ENCODE results near the gene IL20. TPM values are rescaled to one million over a fixed set of nuclear protein-coding genes. Genes with fewer than 3 reads are reported as not detected.

Gene IL20
- polyA plus RNA-seq, 1 donor, result 0.06 TPM

- Histone ChIP-seq H3K4me1 (ENCODE audit: control insufficient read depth, insufficient read depth, low read length) (no peaks in the 10 kb centered on the region), H3K9me3 (ENCODE audit: control insufficient read depth, low read depth, low read length) (peaks cover 11% of the 10 kb centered on the region), H3K36me3 (ENCODE audit: control insufficient read depth, insufficient read depth, low read length) (no peaks in the 10 kb centered on the region), H3K27ac (ENCODE audit: low read length) (no peak overlapping the region), H3K4me3 (ENCODE audit: low read length) (no peak overlapping the region), H3K27me3 (ENCODE audit: control insufficient read depth, insufficient read depth, low read length) (no peaks in the 10 kb centered on the region)
- no peak for DNase-seq
- no CpG with 5 or more reads among the region's 3 CpGs for WGBS (ENCODE audit: insufficient coverage, low lambda C conversion rate)
Measured at GRCh38 chr1:206872139-206872538, 6.7 kb downstream of the IL20 start.

- no peaks in the 10 kb centered on the region for H3K27me3 ChIP-seq (ENCODE audit: control insufficient read depth, insufficient read depth, low read length)
- no peaks in the 10 kb centered on the region for H3K36me3 ChIP-seq (ENCODE audit: control insufficient read depth, insufficient read depth, low read length)
- H3K9me3 ChIP-seq (ENCODE audit: control insufficient read depth, low read depth, low read length), result peaks cover 15% of the 10 kb centered on the region
- DNase-seq, result no peak
- no peaks in the 10 kb centered on the region for H3K4me1 ChIP-seq (ENCODE audit: control insufficient read depth, insufficient read depth, low read length)
- no CpG with 5 or more reads among the region's 3 CpGs for WGBS (ENCODE audit: insufficient coverage, low lambda C conversion rate)
- H3K4me3 ChIP-seq (ENCODE audit: low read length), result no peak overlapping the region
- no peak overlapping the region for H3K27ac ChIP-seq (ENCODE audit: low read length)
Measured at GRCh38 chr1:206873603-206874188, 8.3 kb downstream of the IL20 start.

DNA sequence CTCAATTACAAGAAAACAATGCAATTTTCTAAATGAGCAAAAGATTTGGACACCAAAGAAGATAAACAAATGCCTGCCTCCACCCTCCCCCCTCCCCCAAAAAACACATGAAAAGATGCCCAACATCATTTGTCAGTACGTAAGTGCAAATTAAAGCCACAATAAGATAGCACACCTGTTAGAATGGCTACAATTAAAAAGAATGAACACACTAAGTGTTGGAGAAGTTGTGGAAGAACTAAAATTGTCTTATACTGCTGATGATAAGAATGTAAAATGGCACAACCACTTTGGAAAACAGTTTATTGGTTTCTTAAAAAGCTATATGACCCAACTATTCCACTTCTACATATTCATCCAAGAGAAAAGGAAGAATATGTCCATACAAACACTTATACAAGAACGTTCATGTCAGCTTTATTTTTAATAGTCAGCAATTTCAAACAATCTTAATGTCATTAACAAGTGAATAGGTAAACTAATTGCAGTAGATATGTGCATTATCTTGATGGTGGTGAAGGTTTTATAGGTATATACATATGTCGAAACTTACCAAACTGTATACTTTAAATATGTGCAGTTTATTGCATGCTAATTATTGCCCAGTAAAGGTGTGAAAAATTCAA is 10.4 kb downstream of the IL20 start:
- Histone ChIP-seq H3K9me3 (ENCODE audit: control insufficient read depth, low read depth, low read length) (peaks cover 17% of the 10 kb centered on the region), H3K4me3 (ENCODE audit: low read length) (no peak overlapping the region), H3K27me3 (ENCODE audit: control insufficient read depth, insufficient read depth, low read length) (no peaks in the 10 kb centered on the region), H3K4me1 (ENCODE audit: control insufficient read depth, insufficient read depth, low read length) (no peaks in the 10 kb centered on the region), H3K27ac (ENCODE audit: low read length) (no peak overlapping the region), H3K36me3 (ENCODE audit: control insufficient read depth, insufficient read depth, low read length) (no peaks in the 10 kb centered on the region)
- no peak for DNase-seq
- 86% methylated on average over 1 of the region's 3 CpGs for WGBS (ENCODE audit: insufficient coverage, low lambda C conversion rate)

GRCh38 chr1:206878456-206878855 is 13.0 kb downstream of the IL20 start:
- no peak for DNase-seq
- no peaks in the 10 kb centered on the region for H3K27me3 ChIP-seq (ENCODE audit: control insufficient read depth, insufficient read depth, low read length)
- H3K4me1 ChIP-seq (ENCODE audit: control insufficient read depth, insufficient read depth, low read length), result no peaks in the 10 kb centered on the region
- H3K4me3 ChIP-seq (ENCODE audit: low read length), result no peak overlapping the region
- H3K27ac ChIP-seq (ENCODE audit: low read length), result no peak overlapping the region
- no peaks in the 10 kb centered on the region for H3K36me3 ChIP-seq (ENCODE audit: control insufficient read depth, insufficient read depth, low read length)
- H3K9me3 ChIP-seq (ENCODE audit: control insufficient read depth, low read depth, low read length), result peaks cover 13% of the 10 kb centered on the region

DNA sequence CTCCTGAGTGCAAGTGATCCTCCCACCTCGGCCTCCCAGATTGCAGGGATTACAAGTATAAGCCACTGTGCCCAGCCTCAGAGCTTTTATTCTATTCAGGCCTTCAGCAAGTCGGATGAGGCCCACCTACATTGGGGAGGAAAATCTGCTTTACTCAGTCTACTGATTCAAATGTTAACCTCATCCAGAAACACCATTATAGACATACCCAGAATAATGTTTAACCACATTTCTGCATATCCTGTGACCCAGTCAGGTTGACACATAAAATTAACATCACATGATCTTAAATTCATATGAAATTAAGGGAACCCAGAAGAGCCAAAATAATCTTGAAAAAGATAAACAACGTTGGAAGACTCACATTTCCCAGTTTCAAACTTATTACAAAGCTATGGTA is 14.9 kb downstream of the IL20 start:
- Histone ChIP-seq H3K27ac (ENCODE audit: low read length) (no peak overlapping the region), H3K9me3 (ENCODE audit: control insufficient read depth, low read depth, low read length) (peaks cover 13% of the 10 kb centered on the region), H3K4me3 (ENCODE audit: low read length) (no peak overlapping the region), H3K27me3 (ENCODE audit: control insufficient read depth, insufficient read depth, low read length) (no peaks in the 10 kb centered on the region), H3K36me3 (ENCODE audit: control insufficient read depth, insufficient read depth, low read length) (no peaks in the 10 kb centered on the region), H3K4me1 (ENCODE audit: control insufficient read depth, insufficient read depth, low read length) (no peaks in the 10 kb centered on the region)
- 83% methylated on average over 1 of the region's 3 CpGs for WGBS (ENCODE audit: insufficient coverage, low lambda C conversion rate)
- no peak for DNase-seq

DNA sequence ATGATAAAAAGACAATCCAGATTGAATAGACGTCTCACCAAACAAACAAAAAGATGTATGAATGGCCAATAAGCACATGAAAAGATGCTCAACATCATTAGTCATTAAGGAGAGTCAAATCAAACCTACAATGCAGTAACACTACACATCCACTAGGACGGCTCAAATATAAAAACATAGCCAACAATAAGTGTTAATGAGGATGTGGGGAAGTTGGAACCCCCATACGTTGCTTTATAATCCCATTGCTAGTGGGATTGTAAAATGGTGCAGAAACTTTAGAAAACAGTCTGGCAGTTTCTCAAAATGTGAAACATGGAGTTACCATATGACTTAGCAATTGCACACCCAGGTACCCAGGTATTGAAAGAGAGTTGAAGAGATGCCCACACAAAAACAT is 17.1 kb downstream of the IL20 start:
- no peaks in the 10 kb centered on the region for H3K36me3 ChIP-seq (ENCODE audit: control insufficient read depth, insufficient read depth, low read length)
- H3K27ac ChIP-seq (ENCODE audit: low read length), result no peak overlapping the region
- H3K27me3 ChIP-seq (ENCODE audit: control insufficient read depth, insufficient read depth, low read length), result no peaks in the 10 kb centered on the region
- no peak for DNase-seq
- WGBS (ENCODE audit: insufficient coverage, low lambda C conversion rate), result 71% methylated on average over 1 of the region's 3 CpGs
- H3K4me1 ChIP-seq (ENCODE audit: control insufficient read depth, insufficient read depth, low read length), result no peaks in the 10 kb centered on the region
- H3K4me3 ChIP-seq (ENCODE audit: low read length), result no peak overlapping the region
- peaks cover 5% of the 10 kb centered on the region for H3K9me3 ChIP-seq (ENCODE audit: control insufficient read depth, low read depth, low read length)

- no peaks in the 10 kb centered on the region for H3K36me3 ChIP-seq (ENCODE audit: control insufficient read depth, insufficient read depth, low read length)
- H3K4me1 ChIP-seq (ENCODE audit: control insufficient read depth, insufficient read depth, low read length), result no peaks in the 10 kb centered on the region
- no peak for DNase-seq
- no peaks in the 10 kb centered on the region for H3K27me3 ChIP-seq (ENCODE audit: control insufficient read depth, insufficient read depth, low read length)
- 100% methylated on average over 1 of the region's 1 CpG for WGBS (ENCODE audit: insufficient coverage, low lambda C conversion rate)
- H3K4me3 ChIP-seq (ENCODE audit: low read length), result no peak overlapping the region
- no peak overlapping the region for H3K27ac ChIP-seq (ENCODE audit: low read length)
- peaks cover 5% of the 10 kb centered on the region for H3K9me3 ChIP-seq (ENCODE audit: control insufficient read depth, low read depth, low read length)
Measured at GRCh38 chr1:206883160-206883559, 17.7 kb downstream of the IL20 start.

- Histone ChIP-seq H3K27me3 (ENCODE audit: control insufficient read depth, insufficient read depth, low read length) (no peaks in the 10 kb centered on the region), H3K9me3 (ENCODE audit: control insufficient read depth, low read depth, low read length) (no peaks in the 10 kb centered on the region), H3K27ac (ENCODE audit: low read length) (no peak overlapping the region), H3K4me3 (ENCODE audit: low read length) (no peak overlapping the region), H3K36me3 (ENCODE audit: control insufficient read depth, insufficient read depth, low read length) (no peaks in the 10 kb centered on the region), H3K4me1 (ENCODE audit: control insufficient read depth, insufficient read depth, low read length) (no peaks in the 10 kb centered on the region)
- WGBS (ENCODE audit: insufficient coverage, low lambda C conversion rate), result 100% methylated on average over 1 of the region's 2 CpGs
- DNase-seq, result no peak
Measured at GRCh38 chr1:206883876-206884275, 18.5 kb downstream of the IL20 start.

DNA sequence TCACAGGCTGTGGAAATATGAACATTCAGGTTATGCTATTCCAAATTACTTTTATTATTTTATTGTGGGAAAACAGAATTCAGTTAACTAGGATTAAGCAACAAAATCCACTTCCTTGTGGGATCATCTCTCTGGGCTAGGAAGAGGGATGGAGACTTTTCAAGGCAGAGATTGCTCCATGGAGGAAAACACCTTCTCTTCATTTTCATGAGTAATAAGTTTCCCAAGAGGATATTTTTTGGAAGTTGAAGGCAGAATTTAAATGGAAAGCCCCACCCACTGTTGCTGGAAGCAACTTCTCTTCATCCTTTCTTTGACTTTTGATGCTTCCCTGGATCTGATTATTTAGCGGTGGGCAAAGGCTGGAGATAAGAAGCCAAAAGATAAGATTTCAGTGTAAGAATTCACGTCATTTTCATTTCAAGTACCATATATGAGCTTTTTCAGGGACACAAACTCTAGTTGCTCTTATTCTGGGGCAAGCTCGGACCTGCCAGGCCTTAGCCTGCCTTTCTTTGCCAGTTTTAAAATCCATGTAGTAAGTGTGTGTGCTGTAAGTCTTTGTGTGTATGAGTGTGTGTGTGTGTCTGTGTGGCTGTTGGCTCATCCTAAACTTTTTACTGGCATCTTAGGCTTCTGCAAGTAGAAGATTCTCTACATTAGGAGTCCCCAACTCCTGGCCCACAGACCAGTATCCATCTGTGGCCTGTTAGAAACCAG is 20.1 kb downstream of the IL20 start:
- Histone ChIP-seq H3K4me1 (ENCODE audit: control insufficient read depth, insufficient read depth, low read length) (no peaks in the 10 kb centered on the region), H3K27ac (ENCODE audit: low read length) (no peak overlapping the region), H3K27me3 (ENCODE audit: control insufficient read depth, insufficient read depth, low read length) (no peaks in the 10 kb centered on the region), H3K36me3 (ENCODE audit: control insufficient read depth, insufficient read depth, low read length) (no peaks in the 10 kb centered on the region), H3K9me3 (ENCODE audit: control insufficient read depth, low read depth, low read length) (no peaks in the 10 kb centered on the region), H3K4me3 (ENCODE audit: low read length) (no peak overlapping the region)
- no peak for DNase-seq
- WGBS (ENCODE audit: insufficient coverage, low lambda C conversion rate), result no CpG with 5 or more reads among the region's 3 CpGs

GRCh38 chr1:206886831-206887230 is 21.4 kb downstream of the IL20 start:
- DNase-seq, result no peak
- Histone ChIP-seq H3K9me3 (ENCODE audit: control insufficient read depth, low read depth, low read length) (no peaks in the 10 kb centered on the region), H3K4me1 (ENCODE audit: control insufficient read depth, insufficient read depth, low read length) (no peaks in the 10 kb centered on the region), H3K36me3 (ENCODE audit: control insufficient read depth, insufficient read depth, low read length) (no peaks in the 10 kb centered on the region), H3K27ac (ENCODE audit: low read length) (no peak overlapping the region), H3K4me3 (ENCODE audit: low read length) (no peak overlapping the region), H3K27me3 (ENCODE audit: control insufficient read depth, insufficient read depth, low read length) (no peaks in the 10 kb centered on the region)
- WGBS (ENCODE audit: insufficient coverage, low lambda C conversion rate), result no CpG with 5 or more reads among the region's 1 CpG

DNA sequence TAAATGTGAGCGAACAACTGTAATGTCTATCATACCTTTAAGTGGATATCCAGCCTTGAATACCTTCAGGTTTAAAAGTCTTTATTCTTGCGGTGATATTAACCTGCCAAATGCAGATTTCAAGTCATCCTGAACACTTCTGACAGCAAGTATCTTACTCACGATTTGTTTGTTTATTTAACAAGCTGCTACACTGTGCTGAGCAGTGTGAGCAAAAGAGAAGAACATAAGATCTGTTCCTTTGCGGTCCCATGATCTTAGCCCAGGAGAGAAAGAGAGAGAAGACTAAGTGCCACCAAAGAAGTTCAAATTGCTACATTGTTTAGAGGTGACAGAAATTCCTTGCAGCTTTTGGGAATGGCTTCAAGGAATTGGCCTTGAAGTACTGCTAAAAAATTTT is 22.3 kb downstream of the IL20 start:
- no peak overlapping the region for H3K27ac ChIP-seq (ENCODE audit: low read length)
- WGBS (ENCODE audit: insufficient coverage, low lambda C conversion rate), result 86% methylated on average over 1 of the region's 4 CpGs
- no peaks in the 10 kb centered on the region for H3K9me3 ChIP-seq (ENCODE audit: control insufficient read depth, low read depth, low read length)
- no peaks in the 10 kb centered on the region for H3K4me1 ChIP-seq (ENCODE audit: control insufficient read depth, insufficient read depth, low read length)
- no peak overlapping the region for H3K4me3 ChIP-seq (ENCODE audit: low read length)
- DNase-seq, result no peak
- no peaks in the 10 kb centered on the region for H3K27me3 ChIP-seq (ENCODE audit: control insufficient read depth, insufficient read depth, low read length)
- no peaks in the 10 kb centered on the region for H3K36me3 ChIP-seq (ENCODE audit: control insufficient read depth, insufficient read depth, low read length)

Data from large intestine (tissue), 3 donors.